OCI-LY7 (cell line): Measurements from ENCODE around the gene MAP3K7CL.

Experiments used
- CTCF ChIP-seq: fragments of 200-600 bp; sonication (generic); conservative IDR thresholded peaks from 2 replicates; pipeline ENCODE4 v1.5.1; 2014; ENCODE audit warnings: mild to moderate bottlenecking, antibody characterized with exemption, low read length, moderate library complexity, mixed read lengths
- EZH2phosphoT487 ChIP-seq: fragments of 200-600 bp; sonication (generic); IDR thresholded peaks from 2 replicates; pipeline ENCODE4 v1.6.1; 2018; ENCODE audit warnings: low read depth, borderline replicate concordance, mild to moderate bottlenecking, mixed run types, antibody characterized with exemption, low read length, moderate library complexity, mixed read lengths

- no peak for TF ChIP-seq CTCF
- TF ChIP-seq EZH2phosphoT487: no peak
These were observed 44.2 kb downstream of the MAP3K7CL start for GRCh38 chr21:29174607-29175013.
